Measurements from ENCODE around the gene SLC25A30. TPM values are rescaled to one million over a fixed set of nuclear protein-coding genes. Genes with fewer than 3 reads are reported as not detected.
A peak's percentile ranks its signal among the peaks of the same experiment; 100 is the strongest.

SLC25A30 gene
- total and polyA plus RNA-seq, 2 of the 13 experiments (the other 11 are each of a cell fraction or from before 2014, with no cell fraction given) = 19.6 to 22.5 TPM

- TF ChIP-seq BCLAF1 (IDR thresholded peaks at IDR 0.05) = no peak
- TF ChIP-seq ZMYM4 (CRISPR knock-in tag; IDR thresholded peaks at IDR 0.05) = no peak
- no peak for TF ChIP-seq SP140L (CRISPR knock-in tag; IDR thresholded peaks at IDR 0.05; ENCODE audit: borderline replicate concordance)
- TF ChIP-seq ZNF274 (CRISPR knock-in tag; IDR thresholded peaks at IDR 0.05) = no peak
- TF ChIP-seq MATR3 (CRISPR knock-in tag; IDR thresholded peaks at IDR 0.05) = no peak
- 0 out of 2 replicates have a peak, but pooled peaks have one; percentile 25 for TF ChIP-seq PHF8 (CRISPR knock-in tag; IDR thresholded peaks at IDR 0.05)
- no peak for TF ChIP-seq XRCC5 (optimal IDR thresholded peaks at IDR 0.05; ENCODE audit: low read length)
- no peak for TF ChIP-seq ZNF784 (CRISPR knock-in tag; IDR thresholded peaks at IDR 0.05; ENCODE audit: borderline replicate concordance)
- TF ChIP-seq SALL1 (CRISPR knock-in tag; IDR thresholded peaks at IDR 0.05) = peak; percentile 55; the same call in 1 of the 2 replicates
- no peak for TF ChIP-seq ZKSCAN5 (CRISPR knock-in tag; IDR thresholded peaks at IDR 0.05)
- TF ChIP-seq HCFC1 (IDR thresholded peaks at IDR 0.05; ENCODE audit: low read depth, low read length) = no peak
- TF ChIP-seq NCOR1 (IDR thresholded peaks at IDR 0.05; ENCODE audit: borderline replicate concordance, low read length) = no peak
- TF ChIP-seq NRL (CRISPR knock-in tag; IDR thresholded peaks at IDR 0.05; ENCODE audit: borderline replicate concordance) = no peak
- no peak for TF ChIP-seq ISX (CRISPR knock-in tag; conservative IDR thresholded peaks at IDR 0.05)
- no peak for TF ChIP-seq ZNF121 (CRISPR knock-in tag; IDR thresholded peaks at IDR 0.05)
- no peak for TF ChIP-seq DDIT3 (CRISPR knock-in tag; IDR thresholded peaks at IDR 0.05)
- no peak for TF ChIP-seq ZMYM2 (CRISPR knock-in tag; IDR thresholded peaks at IDR 0.05)
- no peak for TF ChIP-seq ZNF263 (CRISPR knock-in tag; IDR thresholded peaks at IDR 0.05)
- TF ChIP-seq ZNF777 (CRISPR knock-in tag; IDR thresholded peaks at IDR 0.05) = no peak
- no peak for TF ChIP-seq PRPF4 (IDR thresholded peaks at IDR 0.05; ENCODE audit: low read depth, low read length, poor library complexity, severe bottlenecking)
- no peak for TF ChIP-seq ZNF512B (CRISPR knock-in tag; IDR thresholded peaks at IDR 0.05; ENCODE audit: borderline replicate concordance)
- TF ChIP-seq PCBP2 (optimal IDR thresholded peaks at IDR 0.05; ENCODE audit: low read depth, low read length, poor library complexity, severe bottlenecking) = no peak
- no peak for TF ChIP-seq TOPORS (CRISPR knock-in tag; IDR thresholded peaks at IDR 0.05)
- no peak for TF ChIP-seq ZNF775 (CRISPR knock-in tag; IDR thresholded peaks at IDR 0.05; ENCODE audit: borderline replicate concordance)
- no peak for TF ChIP-seq JUN (CRISPR knock-in tag; IDR thresholded peaks at IDR 0.05)
- TF ChIP-seq U2AF1 (optimal IDR thresholded peaks at IDR 0.05; ENCODE audit: low read depth, low read length) = no peak
These were observed 15.2 kb upstream of the SLC25A30 start (continued) for GRCh38 chr13:45433381-45433790.

Data from HepG2 (cell line).